HuH-7.5 (cell line): ENCODE measurements around the gene FAM240A.
"Not testable (repeated sequence)": the region's sequence is repeated elsewhere in the genome, so short reads cannot be mapped to it uniquely, and the experiment has no call there.

Experiments
- DNase-seq: peaks from one replicate; pipeline ENCODE4 v3.0.0; 2011; ENCODE audit warnings: low spot score

FAM240A gene

GRCh38 chr3:46586738-46587246 lies 25.5 kb upstream of the FAM240A start:
- DNase-seq, result no peak

- DNase-seq, result not testable (repeated sequence)
Observed at GRCh38 chr3:46587268-46587667, 25.1 kb upstream of the FAM240A start.

GRCh38 chr3:46593274-46593862 lies 19.0 kb upstream of the FAM240A start:
- DNase-seq, result no peak

GRCh38 chr3:46593979-46594378 lies 18.3 kb upstream of the FAM240A start:
- DNase-seq, result no peak

GRCh38 chr3:46594723-46595122 lies 17.6 kb upstream of the FAM240A start:
- DNase-seq, result no peak

- DNase-seq, result no peak
Observed at GRCh38 chr3:46595819-46596314, 16.5 kb upstream of the FAM240A start.

- no peak for DNase-seq
Observed at GRCh38 chr3:46599590-46599989, 12.7 kb upstream of the FAM240A start.

- no peak for DNase-seq
Observed at GRCh38 chr3:46603446-46604046, 8.8 kb upstream of the FAM240A start.

GRCh38 chr3:46604127-46604526 lies 8.2 kb upstream of the FAM240A start:
- no peak for DNase-seq

GRCh38 chr3:46607603-46608028 lies 4.7 kb upstream of the FAM240A start:
- no peak for DNase-seq

- DNase-seq, result no peak
Observed at GRCh38 chr3:46609212-46609721, 3.1 kb upstream of the FAM240A start.

- no peak for DNase-seq
Observed at GRCh38 chr3:46609944-46610722, 2.2 kb upstream of the FAM240A start.

- no peak for DNase-seq
Observed at GRCh38 chr3:46613313-46614005, 1.1 kb downstream of the FAM240A start.

- no peak for DNase-seq
Observed at GRCh38 chr3:46614431-46614830, 2.1 kb downstream of the FAM240A start.

GRCh38 chr3:46615050-46615775 lies 2.9 kb downstream of the FAM240A start:
- DNase-seq, result no peak

GRCh38 chr3:46615976-46616375 lies 3.7 kb downstream of the FAM240A start:
- no peak for DNase-seq

- DNase-seq, result no peak
Observed at GRCh38 chr3:46617941-46618340, 5.6 kb downstream of the FAM240A start.

- no peak for DNase-seq
Observed at GRCh38 chr3:46619845-46620778, 7.8 kb downstream of the FAM240A start.

GRCh38 chr3:46624533-46624932 lies 12.2 kb downstream of the FAM240A start:
- no peak for DNase-seq

GRCh38 chr3:46624975-46625490 lies 12.7 kb downstream of the FAM240A start:
- DNase-seq, result no peak
